Esophagus muscularis mucosa (tissue), 4 donors: ENCODE measurements around the gene SENP7.
"Not testable (repeated sequence)": the region's sequence is repeated elsewhere in the genome, so short reads cannot be mapped to it uniquely, and the experiment has no call there.

Experiments
- CTCF ChIP-seq, 3 experiments: fragments of 200-600 bp in 2 of 3; fragments of 450-650 bp in 1 of 3; sonication (generic) in 2 of 3; IDR thresholded peaks; one replicate each; pipeline ENCODE4 v1.5.1; 2017 to 2019; ENCODE audit warnings: antibody characterized with exemption in 3 of 3, mild to moderate bottlenecking in 2 of 3, moderate library complexity in 1 of 3
- EP300 ChIP-seq: sonication (generic); formaldehyde crosslinking; IDR thresholded peaks from one replicate; pipeline ENCODE4 v1.6.1; 2017; ENCODE audit warnings: antibody characterized with exemption
- POLR2A ChIP-seq: fragments of 450-650 bp; IDR thresholded peaks from one replicate; pipeline ENCODE4 v1.6.1; 2017; ENCODE audit warnings: antibody characterized with exemption, moderate library complexity, mild to moderate bottlenecking, low read depth
- POLR2AphosphoS5 ChIP-seq, 2 donors: sonication (generic); formaldehyde crosslinking; IDR thresholded peaks; one replicate each; pipeline ENCODE4 v1.6.1; 2017; ENCODE audit warnings: antibody characterized with exemption in 2 of 2

GRCh38 chr3:101438641-101439040, 74.4 kb downstream of the SENP7 start:
- TF ChIP-seq POLR2A; CTCF (IDR thresholded peaks at IDR 0.05); POLR2AphosphoS5 (IDR thresholded peaks at IDR 0.05); EP300: not testable (repeated sequence)
